ENCODE results near the gene PTPRD. TPM values are rescaled to one million over a fixed set of nuclear protein-coding genes. Genes with fewer than 3 reads are reported as not detected.

Gene PTPRD
- total RNA-seq, 1 experiment from 2014 or later = not detected

DNA sequence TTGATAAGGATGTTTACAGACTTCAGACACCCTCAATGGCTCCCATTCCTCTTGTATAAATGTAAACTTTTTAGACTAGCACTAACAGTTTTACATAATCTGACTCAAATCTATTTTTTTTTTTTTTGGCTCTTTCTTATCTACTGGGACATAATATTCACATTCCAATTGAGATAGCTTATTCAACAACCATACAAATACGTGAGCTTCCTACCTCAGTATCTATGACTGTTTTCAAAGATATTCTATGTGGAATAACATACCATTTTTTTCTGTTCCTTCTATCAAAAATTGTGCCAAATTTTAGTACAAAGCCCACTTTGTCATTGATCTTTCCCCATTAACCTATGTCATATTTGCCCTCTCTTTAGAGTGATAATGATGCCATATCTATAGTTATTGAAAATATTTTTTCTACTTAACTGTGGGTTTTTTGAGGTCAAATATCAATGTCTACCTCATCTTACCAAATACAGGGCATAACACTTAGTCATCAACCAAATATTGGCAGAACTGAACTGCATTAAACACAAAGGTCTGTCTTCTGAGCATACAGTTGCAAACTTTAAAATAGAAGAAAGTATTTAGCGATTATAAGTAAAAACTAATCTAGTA, 482.6 kb downstream of the PTPRD start:
- DNase-seq (ENCODE audit: low spot score) = no peak
- ChIA-PET POLR2A (ENCODE audit: low non-redundant PET) (no interaction called here), CTCF (no interaction called here)
- no peaks in the 10 kb centered on the region for H3K9me3 ChIP-seq (ENCODE audit: low read depth, low read length, poor library complexity, severe bottlenecking)
- TF ChIP-seq EZH2 (IDR thresholded peaks at IDR 0.05; ENCODE audit: borderline replicate concordance, low read depth, low read length, poor library complexity, severe bottlenecking) = no peak
- TF ChIP-seq, protein P1, sequence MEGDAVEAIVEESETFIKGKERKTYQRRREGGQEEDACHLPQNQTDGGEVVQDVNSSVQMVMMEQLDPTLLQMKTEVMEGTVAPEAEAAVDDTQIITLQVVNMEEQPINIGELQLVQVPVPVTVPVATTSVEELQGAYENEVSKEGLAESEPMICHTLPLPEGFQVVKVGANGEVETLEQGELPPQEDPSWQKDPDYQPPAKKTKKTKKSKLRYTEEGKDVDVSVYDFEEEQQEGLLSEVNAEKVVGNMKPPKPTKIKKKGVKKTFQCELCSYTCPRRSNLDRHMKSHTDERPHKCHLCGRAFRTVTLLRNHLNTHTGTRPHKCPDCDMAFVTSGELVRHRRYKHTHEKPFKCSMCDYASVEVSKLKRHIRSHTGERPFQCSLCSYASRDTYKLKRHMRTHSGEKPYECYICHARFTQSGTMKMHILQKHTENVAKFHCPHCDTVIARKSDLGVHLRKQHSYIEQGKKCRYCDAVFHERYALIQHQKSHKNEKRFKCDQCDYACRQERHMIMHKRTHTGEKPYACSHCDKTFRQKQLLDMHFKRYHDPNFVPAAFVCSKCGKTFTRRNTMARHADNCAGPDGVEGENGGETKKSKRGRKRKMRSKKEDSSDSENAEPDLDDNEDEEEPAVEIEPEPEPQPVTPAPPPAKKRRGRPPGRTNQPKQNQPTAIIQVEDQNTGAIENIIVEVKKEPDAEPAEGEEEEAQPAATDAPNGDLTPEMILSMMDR (conservative IDR thresholded peaks at IDR 0.05; ENCODE audit: low read depth, low read length) = no peak
- no peak overlapping the region for H3K4me3 ChIP-seq (ENCODE audit: low read depth, low read length, poor library complexity, severe bottlenecking)
- H3K27ac ChIP-seq (ENCODE audit: low read depth, low read length, poor library complexity, severe bottlenecking) = no peak overlapping the region
- intact Hi-C loops (cut with micrococcal nuclease; ENCODE audit: unreplicated experiment) = no loop called here
- no peaks in the 10 kb centered on the region for H3K27me3 ChIP-seq (replicated peaks; ENCODE audit: insufficient read depth, low read depth, low read length, poor library complexity)
- no peaks in the 10 kb centered on the region for H3K4me1 ChIP-seq (ENCODE audit: insufficient read depth, low read length, poor library complexity, severe bottlenecking)
- no peaks in the 10 kb centered on the region for H3K36me3 ChIP-seq (ENCODE audit: insufficient read depth, low read length, poor library complexity, severe bottlenecking)
- BruUV-seq (replicated peaks) = no TSS peak

DNA sequence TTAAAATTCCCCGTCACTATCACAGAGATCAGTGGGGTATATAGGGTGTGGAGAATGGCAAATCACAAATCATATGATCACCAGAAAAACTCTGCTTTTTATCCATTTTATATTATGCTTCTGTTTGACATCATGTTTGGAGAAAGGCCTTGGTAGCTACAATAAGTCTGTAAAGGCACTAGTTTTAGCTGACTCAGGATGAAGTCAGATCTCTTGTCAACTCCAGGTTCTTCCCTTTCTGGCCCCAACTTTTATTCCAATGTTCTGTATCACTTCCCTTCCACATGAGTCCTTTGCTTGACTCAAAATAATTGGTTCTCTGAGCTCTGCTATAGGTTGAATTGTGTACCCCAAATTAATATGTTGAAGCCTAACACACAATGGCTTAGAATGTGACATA, 484.9 kb downstream of the PTPRD start:
- no TSS peak for BruUV-seq (replicated peaks)
- ChIA-PET CTCF (no interaction called here), POLR2A (ENCODE audit: low non-redundant PET) (no interaction called here)
- Histone ChIP-seq H3K36me3 (ENCODE audit: insufficient read depth, low read length, poor library complexity, severe bottlenecking) (no peaks in the 10 kb centered on the region), H3K4me1 (ENCODE audit: insufficient read depth, low read length, poor library complexity, severe bottlenecking) (no peaks in the 10 kb centered on the region), H3K27me3 (replicated peaks; ENCODE audit: insufficient read depth, low read depth, low read length, poor library complexity) (no peaks in the 10 kb centered on the region), H3K4me3 (ENCODE audit: low read depth, low read length, poor library complexity, severe bottlenecking) (no peak overlapping the region), H3K27ac (ENCODE audit: low read depth, low read length, poor library complexity, severe bottlenecking) (no peak overlapping the region), H3K9me3 (ENCODE audit: low read depth, low read length, poor library complexity, severe bottlenecking) (no peaks in the 10 kb centered on the region)
- TF ChIP-seq, protein P1 (conservative IDR thresholded peaks at IDR 0.05; ENCODE audit: low read depth, low read length) = no peak
- TF ChIP-seq EZH2 (IDR thresholded peaks at IDR 0.05; ENCODE audit: borderline replicate concordance, low read depth, low read length, poor library complexity, severe bottlenecking) = no peak
- DNase-seq (ENCODE audit: low spot score) = no peak
- intact Hi-C loops (cut with micrococcal nuclease; ENCODE audit: unreplicated experiment) = no loop called here

DNA sequence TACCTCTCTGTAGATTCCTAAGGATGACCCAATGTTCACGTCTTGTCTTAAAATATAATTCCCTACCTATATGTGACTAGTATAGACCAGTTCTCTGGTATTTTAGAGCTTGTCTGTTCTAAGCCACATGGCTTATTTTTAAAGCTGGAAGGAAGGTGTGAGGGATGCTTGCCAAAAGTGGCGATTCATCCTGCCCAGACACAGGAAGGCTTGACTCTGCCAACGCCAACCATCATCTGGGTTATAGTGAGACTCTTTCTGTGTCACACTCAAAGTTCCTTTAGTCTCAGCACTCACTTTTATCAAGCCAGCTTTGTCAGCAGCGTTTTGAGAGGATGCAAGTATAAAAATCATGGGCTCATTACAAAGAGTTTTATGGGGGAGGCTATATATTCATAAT, 500.0 kb downstream of the PTPRD start:
- H3K27me3 ChIP-seq (replicated peaks; ENCODE audit: insufficient read depth, low read depth, low read length, poor library complexity) = no peaks in the 10 kb centered on the region
- H3K9me3 ChIP-seq (ENCODE audit: low read depth, low read length, poor library complexity, severe bottlenecking) = no peaks in the 10 kb centered on the region
- ChIA-PET POLR2A (ENCODE audit: low non-redundant PET) (no interaction called here), CTCF (no interaction called here)
- DNase-seq (ENCODE audit: low spot score) = no peak
- no peaks in the 10 kb centered on the region for H3K4me1 ChIP-seq (ENCODE audit: insufficient read depth, low read length, poor library complexity, severe bottlenecking)
- no peak overlapping the region for H3K27ac ChIP-seq (ENCODE audit: low read depth, low read length, poor library complexity, severe bottlenecking)
- no peak overlapping the region for H3K4me3 ChIP-seq (ENCODE audit: low read depth, low read length, poor library complexity, severe bottlenecking)
- H3K36me3 ChIP-seq (ENCODE audit: insufficient read depth, low read length, poor library complexity, severe bottlenecking) = no peaks in the 10 kb centered on the region
- TF ChIP-seq EZH2 (IDR thresholded peaks at IDR 0.05; ENCODE audit: borderline replicate concordance, low read depth, low read length, poor library complexity, severe bottlenecking) = no peak
- TF ChIP-seq, protein P1 (conservative IDR thresholded peaks at IDR 0.05; ENCODE audit: low read depth, low read length) = no peak
- no TSS peak for BruUV-seq (replicated peaks)
- intact Hi-C loops (cut with micrococcal nuclease; ENCODE audit: unreplicated experiment) = no loop called here
